ENCODE results near the gene PEAK1.

PEAK1 gene

DNA sequence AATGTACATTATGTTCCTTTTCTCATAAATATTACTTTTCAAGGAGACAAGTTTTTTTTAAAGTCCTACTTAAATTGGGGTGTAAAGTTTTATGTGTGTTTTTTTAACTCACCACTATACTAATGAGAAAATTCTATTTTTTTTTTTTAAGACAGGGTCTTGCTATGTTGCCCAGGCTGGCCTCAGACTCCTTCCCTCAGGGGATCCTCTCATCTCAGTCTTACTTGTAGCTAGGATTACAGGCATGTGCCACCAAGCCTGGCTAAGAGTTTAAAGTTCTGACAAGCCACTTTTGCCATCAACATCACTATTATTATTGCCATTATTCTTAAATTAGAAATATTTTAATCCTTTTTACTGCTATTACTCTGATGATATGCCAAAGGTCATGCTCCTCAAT lies 356.7 kb downstream of the PEAK1 start:
- no peak for DNase-seq (ENCODE audit: low spot score)

- DNase-seq (ENCODE audit: low spot score): peak; percentile 50
Measured at GRCh38 chr15:77060546-77060945, 359.4 kb downstream of the PEAK1 start.

- no peak for DNase-seq (ENCODE audit: low spot score)
Measured at GRCh38 chr15:77059786-77060361, 360.0 kb downstream of the PEAK1 start.

DNA sequence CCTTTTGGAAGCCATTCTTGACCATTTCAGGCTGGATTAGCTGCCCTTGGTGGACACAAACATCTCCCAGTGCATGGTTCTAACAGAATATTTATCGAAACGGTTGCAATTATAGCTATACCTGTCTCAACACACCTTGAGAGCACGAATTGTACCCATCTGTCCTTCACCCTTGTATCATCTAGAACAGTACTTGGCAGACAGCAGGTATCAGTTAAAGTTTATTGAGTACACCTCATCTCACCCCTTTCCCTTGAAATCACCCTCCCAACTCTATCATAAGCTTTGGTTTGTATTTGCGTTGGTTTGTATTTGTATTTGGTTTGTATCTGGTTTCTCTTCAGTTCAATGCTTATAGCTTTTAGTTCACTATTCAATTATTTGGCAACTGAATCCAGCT lies 361.4 kb downstream of the PEAK1 start:
- DNase-seq (ENCODE audit: low spot score): no peak

GRCh38 chr15:77057685-77058084 lies 362.2 kb downstream of the PEAK1 start:
- no peak for DNase-seq (ENCODE audit: low spot score)

DNA sequence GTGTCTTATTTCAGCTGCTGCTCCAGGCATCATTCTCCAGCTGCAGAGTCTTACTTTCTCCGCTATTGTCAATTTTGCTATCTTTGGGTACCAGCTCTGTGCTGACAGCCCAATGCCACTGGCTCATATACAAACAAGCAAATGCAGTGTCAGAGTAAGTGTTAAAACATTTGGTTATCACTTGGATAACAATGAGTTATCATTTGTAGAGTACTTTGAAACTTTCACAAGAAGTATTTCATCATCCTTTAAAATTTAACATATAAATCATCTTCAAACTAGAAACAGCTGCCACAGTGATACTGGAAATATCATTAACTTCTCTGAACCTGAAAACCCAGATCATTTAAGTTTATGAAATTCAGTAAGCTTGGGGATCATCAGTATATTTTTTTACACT lies 362.8 kb downstream of the PEAK1 start:
- DNase-seq (ENCODE audit: low spot score): no peak

- no peak for DNase-seq (ENCODE audit: low spot score)
Measured at GRCh38 chr15:77053709-77054108, 366.2 kb downstream of the PEAK1 start.

GRCh38 chr15:77052556-77052955 lies 367.3 kb downstream of the PEAK1 start:
- no peak for DNase-seq (ENCODE audit: low spot score)

Data from pons (tissue), 1 donor.